HG02642 (cell line): Measurements from ENCODE around the gene MIR17HG.
A peak's percentile ranks its signal among the peaks of the same experiment; 100 is the strongest.

Experiments used
- ATAC-seq: cut with Tn5 transposase; IDR thresholded peaks from one replicate; pipeline ENCODE4 v1.9.1; 2021; ENCODE audit warnings: mild to moderate bottlenecking; ENCODE audit not compliant: unreplicated experiment, poor library complexity

MIR17HG gene

DNA sequence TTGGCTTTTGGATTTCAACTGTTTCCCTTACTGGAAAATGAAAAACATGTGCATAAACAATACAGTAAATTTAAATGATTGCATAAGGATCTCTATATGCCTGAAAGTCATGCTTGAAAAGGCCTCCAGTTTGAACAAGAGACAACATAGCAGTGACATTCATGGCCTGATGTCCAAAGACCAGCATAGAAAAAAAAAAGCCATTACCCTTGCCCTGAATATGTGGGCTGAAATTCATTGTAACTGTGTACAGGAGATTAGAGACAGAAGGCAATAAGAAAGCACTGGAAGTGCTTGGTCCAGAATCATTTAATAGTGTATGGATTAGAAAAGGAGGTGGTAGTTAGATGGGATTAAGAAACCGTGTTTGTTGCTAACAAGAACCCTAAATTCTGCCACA lies 15.4 kb downstream of the MIR17HG start:
- no peak for ATAC-seq

GRCh38 chr13:91368101-91368500 lies 20.6 kb downstream of the MIR17HG start:
- ATAC-seq, result no peak

- peak; percentile 41 for ATAC-seq
Measured at GRCh38 chr13:91368676-91369440, 21.4 kb downstream of the MIR17HG start.

- ATAC-seq, result peak; percentile 46
Measured at GRCh38 chr13:91369441-91369831, 21.9 kb downstream of the MIR17HG start.

GRCh38 chr13:91370501-91370900 lies 23.0 kb downstream of the MIR17HG start:
- no peak for ATAC-seq

DNA sequence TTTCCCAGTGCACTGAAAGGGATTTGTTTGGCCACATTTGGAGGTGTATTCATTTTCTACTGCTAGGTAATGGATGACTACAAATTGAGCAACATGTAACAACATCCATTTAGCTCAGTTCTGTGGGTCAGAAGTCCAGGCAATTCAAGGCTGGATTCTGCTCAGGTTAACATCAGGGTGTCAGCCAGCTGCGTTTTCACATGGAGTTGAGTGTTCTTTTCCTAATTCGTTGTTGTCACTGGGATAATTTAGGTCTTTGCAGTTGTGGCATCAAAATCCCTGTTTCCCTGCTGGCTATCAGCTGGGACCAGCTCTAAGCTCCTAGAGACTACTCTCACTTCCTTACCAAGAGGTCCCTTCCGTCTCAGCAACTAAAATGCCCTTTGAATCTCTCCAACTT lies 25.4 kb downstream of the MIR17HG start:
- no peak for ATAC-seq

DNA sequence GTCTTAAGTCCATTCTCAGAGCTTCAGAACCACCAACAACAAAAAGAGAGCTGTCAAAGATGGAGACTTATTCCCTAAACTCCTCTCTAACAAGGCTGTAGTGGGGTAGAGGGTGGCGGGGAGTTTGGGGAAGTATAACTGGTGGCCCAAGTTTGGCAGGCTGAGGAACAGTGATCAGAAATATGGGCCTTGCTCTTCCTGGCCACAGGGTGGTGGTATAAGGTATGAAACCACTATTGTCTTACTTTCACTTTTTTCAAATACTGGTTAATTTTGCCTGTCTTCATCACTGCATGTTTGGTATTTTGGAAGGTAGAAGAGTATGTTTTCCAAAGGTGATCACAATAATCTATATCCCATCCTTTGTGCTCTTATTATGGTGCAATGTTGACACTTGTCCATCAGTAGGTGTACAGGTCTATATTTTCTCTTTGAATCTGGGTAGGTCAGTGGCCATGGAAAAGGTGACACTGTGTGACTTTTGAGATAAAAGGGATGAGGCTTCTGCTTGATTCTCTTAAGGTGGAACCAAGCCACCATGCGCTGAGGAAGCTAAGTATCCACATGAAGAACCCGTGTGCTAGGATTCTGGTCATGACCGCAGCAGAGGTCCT lies 27.7 kb downstream of the MIR17HG start:
- peak; percentile 96 for ATAC-seq

GRCh38 chr13:91381371-91381770 lies 33.9 kb downstream of the MIR17HG start:
- ATAC-seq, result no peak

DNA sequence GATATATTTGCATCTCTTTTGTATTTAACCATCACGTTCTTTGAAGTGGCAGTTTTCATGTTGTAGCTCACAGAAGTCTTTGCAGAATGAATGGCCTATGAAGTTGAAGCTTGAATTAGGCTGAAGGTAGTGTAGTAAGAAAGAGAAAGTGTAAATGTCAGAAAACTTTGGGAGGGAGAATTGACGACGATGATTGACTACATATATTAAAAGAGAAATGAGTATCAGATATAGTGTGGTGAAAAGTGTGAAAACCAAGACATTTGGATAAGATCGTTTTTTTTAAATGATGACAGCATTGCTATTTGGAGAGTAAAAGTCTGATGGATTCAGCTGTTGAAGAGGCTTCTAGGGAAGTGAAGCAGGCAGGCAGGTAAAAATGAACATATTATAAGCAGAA lies 36.3 kb downstream of the MIR17HG start:
- no peak for ATAC-seq

DNA sequence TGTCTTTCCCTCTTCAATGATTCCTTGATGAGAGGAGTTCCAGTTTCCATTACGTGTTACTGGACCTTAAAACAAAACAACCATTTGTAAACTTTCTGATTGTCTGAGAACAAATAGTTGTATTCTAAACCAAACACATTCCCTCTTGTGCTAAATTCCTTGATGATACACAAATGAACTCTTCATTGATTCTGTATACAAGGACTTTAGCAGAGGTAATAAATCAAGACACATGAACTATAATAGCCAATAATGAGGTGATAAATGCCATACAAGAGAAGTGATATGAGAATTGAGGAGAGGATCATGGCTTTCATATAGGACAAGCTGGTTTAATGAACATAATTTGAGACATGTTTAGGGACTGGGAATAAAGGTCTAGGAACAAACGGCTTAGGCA lies 37.4 kb downstream of the MIR17HG start:
- ATAC-seq, result no peak

- ATAC-seq, result no peak
Measured at GRCh38 chr13:91389186-91389585, 41.7 kb downstream of the MIR17HG start.

DNA sequence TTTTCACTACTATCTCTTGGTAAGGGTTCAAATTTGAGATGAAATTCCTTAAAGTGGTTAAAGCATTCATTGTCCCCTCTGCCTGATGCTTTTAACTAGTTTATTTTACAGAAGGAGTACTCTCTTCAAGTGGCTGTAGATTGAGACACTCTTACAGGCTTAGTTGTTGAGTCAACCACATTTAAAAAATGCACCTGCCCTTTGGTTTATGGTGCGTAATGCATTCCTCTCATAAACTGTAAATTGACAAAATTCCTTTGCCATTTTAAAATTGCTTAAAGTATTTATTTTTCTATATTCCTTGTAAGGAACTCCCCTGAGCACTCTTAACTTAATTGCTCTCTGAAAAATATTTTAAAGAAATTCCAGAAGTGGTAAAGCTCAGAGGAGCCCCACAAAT lies 50.1 kb downstream of the MIR17HG start:
- ATAC-seq, result no peak

- peak; percentile 95 for ATAC-seq
Measured at GRCh38 chr13:91398413-91399188, 51.1 kb downstream of the MIR17HG start, which contains the start of gene GPC5. TSS of gene GPC5 (plus strand) at chr13:91398621.

- peak; percentile 29 for ATAC-seq
Measured at GRCh38 chr13:91399189-91400062, 51.9 kb downstream of the MIR17HG start.

DNA sequence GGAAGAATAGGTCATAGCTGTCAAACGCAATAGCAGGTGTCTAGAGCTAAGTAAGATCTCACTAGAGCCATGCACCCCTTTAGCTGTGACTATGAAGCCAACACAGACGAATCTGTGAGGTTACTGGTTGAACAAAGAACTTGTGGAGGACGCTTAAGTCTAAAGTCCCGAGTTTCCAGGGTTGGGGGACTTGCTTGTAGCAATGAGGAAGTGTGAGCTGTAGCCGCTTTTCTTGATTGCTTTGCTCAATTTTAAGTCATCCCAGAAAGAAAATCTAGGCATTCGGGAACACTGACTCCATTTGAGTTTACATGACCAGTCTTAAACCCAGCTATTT lies 52.5 kb downstream of the MIR17HG start:
- peak; percentile 8 for ATAC-seq

DNA sequence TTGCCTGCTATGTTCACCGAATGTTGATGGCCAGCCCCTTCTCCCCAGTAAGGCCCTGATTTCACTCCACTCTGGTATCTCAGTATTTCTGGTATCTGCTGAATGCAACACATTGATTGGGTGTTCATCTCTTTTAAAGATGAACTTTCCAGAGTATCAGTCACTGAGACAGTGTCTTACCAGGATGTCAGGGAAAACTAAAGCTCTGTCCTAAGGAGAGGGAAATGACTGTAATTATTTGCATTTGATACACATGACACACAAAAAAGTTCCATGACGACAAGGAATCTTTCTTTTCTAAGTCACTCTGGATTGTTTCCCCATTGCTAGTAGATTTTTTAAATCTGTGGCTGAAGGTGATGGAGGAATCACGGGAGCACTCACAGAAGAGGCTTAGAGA lies 53.2 kb downstream of the MIR17HG start:
- no peak for ATAC-seq

DNA sequence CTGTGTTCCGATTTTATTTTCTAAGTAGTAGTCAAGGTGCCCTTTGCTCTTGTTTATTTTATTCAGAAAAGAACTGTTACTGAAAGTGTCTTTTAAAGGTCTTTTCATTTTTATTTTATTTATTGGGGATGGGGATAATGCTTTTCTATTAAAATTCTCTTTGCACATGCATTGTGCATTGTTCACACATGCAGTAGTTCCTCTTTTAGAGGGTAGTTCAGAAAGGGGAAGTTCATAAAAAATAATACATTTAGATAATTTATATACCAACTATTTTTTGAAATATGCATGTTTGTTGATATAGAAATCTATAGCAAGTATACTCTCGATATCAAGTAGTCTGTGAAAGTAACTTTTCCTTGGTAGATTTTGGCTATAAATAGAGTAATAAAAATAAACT lies 54.4 kb downstream of the MIR17HG start:
- no peak for ATAC-seq
